Measurements from ENCODE around the gene NDNF. TPM values are rescaled to one million over a fixed set of nuclear protein-coding genes. Genes with fewer than 3 reads are reported as not detected.

NDNF gene
- not detected in 5 replicates for total RNA-seq (2022; extraction: Qiagen RNA extraction)

GRCh38 chr4:121072224-121073003, at the start of gene NDNF:
Gene NDNF (minus strand): TSS chr4:121072535. CDS start chr4:121045837, 26,698 bp downstream.

Other genes starting within 250 kb of the NDNF start
- gene PRDM5, start 149.8 kb downstream of the NDNF start, total RNA-seq (2022; extraction: Qiagen RNA extraction) = 3.3 to 4.8 TPM (median 4.2 TPM) in 5 replicates
- 0.14 to 0.66 TPM (median 0.53 TPM) in 5 replicates for gene TNIP3, start 91.8 kb upstream of the NDNF start, total RNA-seq (2022; extraction: Qiagen RNA extraction)